ENCODE data around the gene ERC2. TPM values are rescaled to one million over a fixed set of nuclear protein-coding genes. Genes with fewer than 3 reads are reported as not detected.

The ERC2 gene
- polyA plus RNA-seq, 3 donors, result not detected

GRCh38 chr3:55824406-55824805 lies 643.9 kb downstream of the ERC2 start:
- Histone ChIP-seq H4K20me1 (ENCODE audit: insufficient read depth, low read length) (no peaks in the 10 kb centered on the region), H3K9me3 (replicated peaks in 1 of 2; ENCODE audit: control insufficient read depth in 1 of 2, insufficient read depth in 1 of 2, low read length in 2 of 2) (peaks cover 0 to under 1% of the 10 kb centered on the region in 2 donors), H3K27ac (ENCODE audit: low read depth in 1 of 2, low read length in 2 of 2) (no peak overlapping the region), H3K27me3 (ENCODE audit: control insufficient read depth in 2 of 2, insufficient read depth in 2 of 2, low read length in 2 of 2) (no peaks in the 10 kb centered on the region), H3K4me3 (replicated peaks in 1 of 3; ENCODE audit: low read depth in 2 of 3, low read length in 3 of 3) (no peak overlapping the region), H3K36me3 (replicated peaks in 1 of 2; ENCODE audit: control insufficient read depth in 1 of 2, insufficient read depth in 2 of 2, low read length in 2 of 2) (no peaks in the 10 kb centered on the region), H3K9ac (ENCODE audit: insufficient read depth, low read length, poor library complexity, severe bottlenecking) (no peak overlapping the region), H3K4me2 (replicated peaks; ENCODE audit: extremely low read depth, low read length, poor library complexity, severe bottlenecking) (no peak overlapping the region), H3K4me1 (ENCODE audit: control insufficient read depth in 1 of 2, insufficient read depth in 2 of 2, low read length in 2 of 2) (no peaks in the 10 kb centered on the region), H3K79me2 (ENCODE audit: insufficient read depth, low read length) (no peaks in the 10 kb centered on the region), H2AFZ (ENCODE audit: insufficient read depth, low read depth, low read length, poor library complexity, severe bottlenecking) (no peak overlapping the region)
- H3K27me3 Mint-ChIP-seq (ENCODE audit: low read depth in 3 of 3), result peaks cover 0 to 1% (median 1%) of the 10 kb centered on the region in 3 donors
- no peaks in the 10 kb centered on the region for H3K4me1 Mint-ChIP-seq
- H3K4me3 Mint-ChIP-seq, result no peak overlapping the region
- TF ChIP-seq CTCF (IDR thresholded peaks at IDR 0.05), result no peak
- H3K27ac Mint-ChIP-seq, result no peak overlapping the region
- peaks cover 0 to 8% (median 3%) of the 10 kb centered on the region in 7 donors for H3K9me3 Mint-ChIP-seq
- no peak for DNase-seq
- H3K36me3 Mint-ChIP-seq, result no peaks in the 10 kb centered on the region
- intact Hi-C loops (cut with micrococcal nuclease), result no loop called here

- H3K36me3 Mint-ChIP-seq, result no peaks in the 10 kb centered on the region
- H3K9me3 Mint-ChIP-seq, result peaks cover 0 to 8% (median 3%) of the 10 kb centered on the region in 7 donors
- no peaks in the 10 kb centered on the region for H3K4me1 Mint-ChIP-seq
- Histone ChIP-seq H3K27ac (ENCODE audit: low read depth in 1 of 2, low read length in 2 of 2) (no peak overlapping the region), H3K79me2 (ENCODE audit: insufficient read depth, low read length) (no peaks in the 10 kb centered on the region), H3K4me1 (ENCODE audit: control insufficient read depth in 1 of 2, insufficient read depth in 2 of 2, low read length in 2 of 2) (no peaks in the 10 kb centered on the region), H3K9me3 (replicated peaks in 1 of 2; ENCODE audit: control insufficient read depth in 1 of 2, insufficient read depth in 1 of 2, low read length in 2 of 2) (no peaks in the 10 kb centered on the region), H3K4me3 (replicated peaks in 1 of 3; ENCODE audit: low read depth in 2 of 3, low read length in 3 of 3) (no peak overlapping the region), H3K4me2 (replicated peaks; ENCODE audit: extremely low read depth, low read length, poor library complexity, severe bottlenecking) (no peak overlapping the region), H2AFZ (ENCODE audit: insufficient read depth, low read depth, low read length, poor library complexity, severe bottlenecking) (no peak overlapping the region), H4K20me1 (ENCODE audit: insufficient read depth, low read length) (no peaks in the 10 kb centered on the region), H3K36me3 (replicated peaks in 1 of 2; ENCODE audit: control insufficient read depth in 1 of 2, insufficient read depth in 2 of 2, low read length in 2 of 2) (no peaks in the 10 kb centered on the region), H3K27me3 (ENCODE audit: control insufficient read depth in 2 of 2, insufficient read depth in 2 of 2, low read length in 2 of 2) (no peaks in the 10 kb centered on the region), H3K9ac (ENCODE audit: insufficient read depth, low read length, poor library complexity, severe bottlenecking) (no peak overlapping the region)
- H3K27ac Mint-ChIP-seq, result no peak overlapping the region
- no peak for TF ChIP-seq CTCF (IDR thresholded peaks at IDR 0.05)
- intact Hi-C loops (cut with micrococcal nuclease), result no loop called here
- 100% methylated on average over 1 of the region's 1 CpG for WGBS (ENCODE audit: insufficient coverage)
- DNase-seq, result no peak
- H3K27me3 Mint-ChIP-seq (ENCODE audit: low read depth in 3 of 3), result peaks cover 0 to 1% (median 1%) of the 10 kb centered on the region in 3 donors
- H3K4me3 Mint-ChIP-seq, result no peak overlapping the region
Observed at GRCh38 chr3:55823829-55824228, 644.4 kb downstream of the ERC2 start.

Measured in CD14-positive monocyte (primary cell).